ENCODE measurements around the gene ELAVL4.

The ELAVL4 gene

GRCh38 chr1:50180367-50180766 lies 71.6 kb downstream of the ELAVL4 start:
- DNase-seq: no peak

- DNase-seq: no peak
Measured at GRCh38 chr1:50181027-50181663, 72.4 kb downstream of the ELAVL4 start.

GRCh38 chr1:50183378-50184133 lies 74.8 kb downstream of the ELAVL4 start:
- no peak for DNase-seq

- DNase-seq: no peak
Measured at GRCh38 chr1:50189369-50189768, 80.6 kb downstream of the ELAVL4 start.

GRCh38 chr1:50193002-50193401 lies 84.3 kb downstream of the ELAVL4 start:
- no peak for DNase-seq

GRCh38 chr1:50195205-50195604 lies 86.5 kb downstream of the ELAVL4 start:
- no peak for DNase-seq

DNA sequence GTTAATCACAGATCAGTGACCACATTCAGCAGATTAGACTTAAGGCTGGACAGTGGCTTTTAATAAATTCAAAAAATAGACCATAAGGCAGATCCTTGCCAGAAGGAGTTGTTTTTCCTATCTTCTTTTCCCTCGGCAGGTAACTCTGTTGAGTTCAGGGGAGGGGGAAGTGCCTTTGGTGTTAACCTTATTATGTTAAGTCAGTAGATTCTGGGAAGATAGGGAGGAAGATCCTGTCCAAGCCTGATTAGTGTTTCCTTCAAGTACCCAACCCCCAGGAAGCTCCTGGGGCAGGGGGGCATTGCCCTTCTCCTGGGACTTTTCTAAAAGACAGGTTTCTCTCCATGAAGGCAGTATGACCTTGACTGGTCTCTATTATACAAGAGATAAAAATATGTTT lies 87.4 kb downstream of the ELAVL4 start:
- no peak for DNase-seq

GRCh38 chr1:50197216-50197615 lies 88.5 kb downstream of the ELAVL4 start:
- DNase-seq: no peak

GRCh38 chr1:50208315-50208714 lies 99.6 kb downstream of the ELAVL4 start:
- DNase-seq: no peak

GRCh38 chr1:50208756-50209155 lies 100.0 kb downstream of the ELAVL4 start:
- DNase-seq: no peak

GRCh38 chr1:50209749-50210148 lies 101.0 kb downstream of the ELAVL4 start:
- DNase-seq: no peak

- no peak for DNase-seq
Measured at GRCh38 chr1:50213505-50213904, 104.8 kb downstream of the ELAVL4 start.

- no peak for DNase-seq
Measured at GRCh38 chr1:50214717-50215116, 106.0 kb downstream of the ELAVL4 start.

DNA sequence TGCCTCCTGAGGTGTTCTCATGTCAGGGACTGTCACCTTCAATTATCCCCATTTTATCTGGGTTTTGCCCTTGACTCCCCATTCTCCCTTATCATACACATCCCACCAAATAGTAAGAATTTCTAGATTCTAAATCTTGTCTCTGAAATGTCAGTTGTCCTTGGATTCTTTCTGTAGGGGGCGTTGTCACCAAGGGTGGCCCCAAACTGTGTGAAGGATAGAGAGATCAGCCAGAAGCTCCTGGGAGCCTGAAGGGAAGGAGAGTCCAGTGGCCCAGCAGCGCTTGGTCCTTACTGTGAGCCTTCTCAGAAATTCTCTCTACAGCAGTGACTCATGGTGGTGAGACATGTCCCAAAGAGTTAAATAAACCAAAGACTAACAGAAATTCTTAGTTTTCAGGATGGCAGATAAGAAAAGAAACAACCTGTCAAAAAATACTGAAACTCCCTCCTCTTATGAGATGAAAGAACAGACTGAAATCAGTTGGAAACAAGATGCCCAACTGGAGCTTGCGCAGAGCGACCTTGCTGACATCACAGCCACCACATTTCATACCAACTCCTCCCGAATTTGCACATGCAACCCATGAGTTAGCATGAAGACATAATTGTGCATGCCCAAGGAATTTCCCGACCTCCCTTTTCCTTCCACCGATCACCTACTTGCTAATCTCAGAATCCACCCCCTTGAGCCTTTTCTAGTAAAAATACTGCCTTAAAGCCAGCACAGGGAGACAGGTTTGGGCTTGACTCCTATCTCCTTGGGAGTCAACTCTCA lies 109.8 kb downstream of the ELAVL4 start:
- no peak for DNase-seq

GRCh38 chr1:50228871-50229384 lies 120.2 kb downstream of the ELAVL4 start:
- no peak for DNase-seq

DNA sequence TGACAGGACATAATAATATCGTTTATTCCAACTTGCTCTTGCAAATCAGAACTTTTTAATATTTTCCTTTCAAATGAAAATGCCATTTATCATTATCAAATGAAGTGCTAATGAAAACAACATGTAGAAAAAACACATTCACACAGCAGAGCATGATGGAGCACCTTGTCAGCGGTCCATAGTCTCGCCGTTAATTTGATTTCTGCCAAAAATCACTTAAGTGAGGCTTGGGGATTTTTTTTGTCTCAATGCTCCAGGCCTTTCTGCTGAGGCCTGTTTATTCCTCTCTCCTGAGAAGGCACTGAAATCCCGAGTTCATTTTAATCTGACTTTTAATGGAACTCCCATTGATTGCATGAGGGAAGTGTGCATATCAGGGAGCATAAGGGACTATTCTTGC lies 122.5 kb downstream of the ELAVL4 start:
- DNase-seq: no peak

GRCh38 chr1:50232336-50232735 lies 123.6 kb downstream of the ELAVL4 start:
- no peak for DNase-seq

GRCh38 chr1:50236656-50237055 lies 127.9 kb downstream of the ELAVL4 start:
- no peak for DNase-seq

- no peak for DNase-seq
Measured at GRCh38 chr1:50237056-50237455, 128.3 kb downstream of the ELAVL4 start.

- DNase-seq: no peak
Measured at GRCh38 chr1:50243939-50244338, 135.2 kb downstream of the ELAVL4 start.

DNA sequence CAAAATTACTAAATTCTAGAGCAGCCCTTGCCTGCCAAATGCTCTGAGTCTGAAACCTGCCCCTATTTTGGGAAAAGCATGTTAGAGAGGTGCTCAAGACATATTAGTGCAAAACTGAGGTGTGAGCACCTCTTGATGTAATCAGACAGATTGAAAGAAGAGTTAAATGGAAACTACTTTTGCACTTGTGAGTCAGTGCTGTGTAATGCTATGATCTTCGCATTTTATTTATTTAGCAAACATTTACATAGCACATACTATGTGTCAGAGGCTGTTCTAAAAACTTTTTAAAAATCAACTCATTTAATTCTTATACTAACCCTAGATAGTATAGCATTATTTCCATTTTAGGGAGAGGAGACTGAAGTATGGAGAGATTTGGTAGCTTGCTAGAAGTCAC lies 138.1 kb downstream of the ELAVL4 start:
- DNase-seq: no peak

GRCh38 chr1:50251702-50252101 lies 143.0 kb downstream of the ELAVL4 start:
- no peak for DNase-seq

GRCh38 chr1:50252196-50252595 lies 143.5 kb downstream of the ELAVL4 start:
- no peak for DNase-seq
